ENCODE measurements around the gene C2CD3.

DNA sequence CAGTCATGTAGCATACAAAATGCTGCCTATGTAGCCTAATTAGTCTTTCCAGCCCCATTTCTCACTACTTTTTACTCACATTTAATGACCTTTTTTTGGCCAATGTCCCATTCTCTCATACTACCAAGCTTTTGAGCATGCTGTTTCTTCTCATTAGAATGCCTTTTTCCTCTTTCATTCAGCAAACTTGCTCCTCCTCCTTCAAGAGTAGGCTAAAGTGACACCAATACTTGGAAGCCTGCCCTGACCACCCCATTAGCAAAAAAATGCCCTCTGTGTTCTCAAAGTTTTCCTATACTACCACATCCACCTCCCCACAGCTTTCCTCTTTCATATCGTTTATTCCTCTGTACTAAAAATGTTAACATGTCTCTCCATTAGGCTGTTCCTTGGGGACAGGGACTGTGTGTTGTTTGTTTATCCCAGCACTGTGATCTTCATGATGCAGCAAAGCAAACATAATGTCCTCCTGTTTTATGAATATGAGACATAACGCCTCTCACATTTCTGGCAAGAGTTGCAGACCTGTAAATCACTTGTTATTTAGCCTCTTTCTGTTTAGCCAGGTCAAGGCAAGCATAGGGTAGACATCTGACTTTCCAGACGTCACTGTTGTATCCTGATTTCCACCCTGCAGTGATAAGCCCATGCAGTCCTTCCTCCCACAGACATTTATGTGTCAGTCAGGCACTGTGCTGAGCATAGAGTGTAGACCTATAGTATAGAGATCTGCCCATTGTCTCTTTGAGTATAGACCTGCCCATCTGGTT, 99.9 kb downstream of the C2CD3 start:
- TF ChIP-seq, protein P1, sequence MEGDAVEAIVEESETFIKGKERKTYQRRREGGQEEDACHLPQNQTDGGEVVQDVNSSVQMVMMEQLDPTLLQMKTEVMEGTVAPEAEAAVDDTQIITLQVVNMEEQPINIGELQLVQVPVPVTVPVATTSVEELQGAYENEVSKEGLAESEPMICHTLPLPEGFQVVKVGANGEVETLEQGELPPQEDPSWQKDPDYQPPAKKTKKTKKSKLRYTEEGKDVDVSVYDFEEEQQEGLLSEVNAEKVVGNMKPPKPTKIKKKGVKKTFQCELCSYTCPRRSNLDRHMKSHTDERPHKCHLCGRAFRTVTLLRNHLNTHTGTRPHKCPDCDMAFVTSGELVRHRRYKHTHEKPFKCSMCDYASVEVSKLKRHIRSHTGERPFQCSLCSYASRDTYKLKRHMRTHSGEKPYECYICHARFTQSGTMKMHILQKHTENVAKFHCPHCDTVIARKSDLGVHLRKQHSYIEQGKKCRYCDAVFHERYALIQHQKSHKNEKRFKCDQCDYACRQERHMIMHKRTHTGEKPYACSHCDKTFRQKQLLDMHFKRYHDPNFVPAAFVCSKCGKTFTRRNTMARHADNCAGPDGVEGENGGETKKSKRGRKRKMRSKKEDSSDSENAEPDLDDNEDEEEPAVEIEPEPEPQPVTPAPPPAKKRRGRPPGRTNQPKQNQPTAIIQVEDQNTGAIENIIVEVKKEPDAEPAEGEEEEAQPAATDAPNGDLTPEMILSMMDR (IDR thresholded peaks at IDR 0.05; ENCODE audit: low read depth, low read length), result no peak
- no peak for TF ChIP-seq EZH2phosphoT487 (IDR thresholded peaks at IDR 0.05; ENCODE audit: low read depth)
